WERI-Rb-1 (cell line): ENCODE results near the gene CHRNB2.

ENCODE experiments used
- DNase-seq: peaks from one replicate; pipeline ENCODE4 v3.0.0-alpha.2; 2020
- H3K27ac ChIP-seq: fragments of 250-450 bp; sonication (Bioruptor Pico); 2 replicates; pipeline ENCODE4 v1.5.1; 2020; ENCODE audit warnings: mild to moderate bottlenecking, moderate library complexity
- H3K27me3 ChIP-seq: fragments of 250-450 bp; sonication (Bioruptor Pico); 2 replicates; pipeline ENCODE4 v1.5.1; 2021; ENCODE audit warnings: mild to moderate bottlenecking, low read depth, moderate library complexity; ENCODE audit not compliant: insufficient read depth, severe bottlenecking
- H3K36me3 ChIP-seq: fragments of 250-450 bp; sonication (Bioruptor Pico); 2 replicates; pipeline ENCODE4 v1.5.1; 2020; ENCODE audit warnings: mild to moderate bottlenecking, moderate library complexity
- H3K4me3 ChIP-seq: 2 replicates; pipeline ENCODE4 v1.5.1; 2011; ENCODE audit warnings: low read depth, mild to moderate bottlenecking, control low read depth, low read length
- H3K9me3 ChIP-seq: fragments of 250-450 bp; sonication (Bioruptor Pico); 2 replicates; pipeline ENCODE4 v1.5.1; 2021; ENCODE audit warnings: mild to moderate bottlenecking, moderate library complexity; ENCODE audit not compliant: severe bottlenecking
- TF ChIP-seq, protein P1 (sequence below): IDR thresholded peaks from 2 replicates; pipeline ENCODE4 v1.5.1; 2011; ENCODE audit warnings: low read depth, mild to moderate bottlenecking, control low read depth, inconsistent platforms, low read length

Gene CHRNB2

DNA sequence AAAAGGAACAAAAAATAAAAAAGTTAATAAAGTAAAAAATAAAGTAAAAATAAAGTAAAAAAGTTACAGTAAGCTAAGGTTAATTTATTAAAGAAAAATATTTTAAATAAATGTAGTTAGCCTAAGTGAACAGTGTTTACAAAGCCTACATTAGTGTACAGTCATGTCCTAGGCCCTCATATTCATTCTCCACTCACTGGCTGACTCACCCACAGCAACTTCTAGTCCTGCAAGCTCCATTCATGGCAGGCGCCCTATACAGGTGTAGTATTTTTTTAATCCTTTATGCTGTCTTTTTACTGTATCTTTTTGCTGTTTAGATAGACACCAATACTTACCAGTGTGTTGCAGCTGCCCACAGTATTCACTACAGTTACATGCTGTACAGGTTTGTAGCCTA, 28.0 kb downstream of the CHRNB2 start:
- H3K27me3 ChIP-seq = no peaks in the 10 kb centered on the region
- H3K9me3 ChIP-seq = no peaks in the 10 kb centered on the region
- TF ChIP-seq, protein P1, sequence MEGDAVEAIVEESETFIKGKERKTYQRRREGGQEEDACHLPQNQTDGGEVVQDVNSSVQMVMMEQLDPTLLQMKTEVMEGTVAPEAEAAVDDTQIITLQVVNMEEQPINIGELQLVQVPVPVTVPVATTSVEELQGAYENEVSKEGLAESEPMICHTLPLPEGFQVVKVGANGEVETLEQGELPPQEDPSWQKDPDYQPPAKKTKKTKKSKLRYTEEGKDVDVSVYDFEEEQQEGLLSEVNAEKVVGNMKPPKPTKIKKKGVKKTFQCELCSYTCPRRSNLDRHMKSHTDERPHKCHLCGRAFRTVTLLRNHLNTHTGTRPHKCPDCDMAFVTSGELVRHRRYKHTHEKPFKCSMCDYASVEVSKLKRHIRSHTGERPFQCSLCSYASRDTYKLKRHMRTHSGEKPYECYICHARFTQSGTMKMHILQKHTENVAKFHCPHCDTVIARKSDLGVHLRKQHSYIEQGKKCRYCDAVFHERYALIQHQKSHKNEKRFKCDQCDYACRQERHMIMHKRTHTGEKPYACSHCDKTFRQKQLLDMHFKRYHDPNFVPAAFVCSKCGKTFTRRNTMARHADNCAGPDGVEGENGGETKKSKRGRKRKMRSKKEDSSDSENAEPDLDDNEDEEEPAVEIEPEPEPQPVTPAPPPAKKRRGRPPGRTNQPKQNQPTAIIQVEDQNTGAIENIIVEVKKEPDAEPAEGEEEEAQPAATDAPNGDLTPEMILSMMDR = no peak
- H3K4me3 ChIP-seq = no peak overlapping the region
- no peak overlapping the region for H3K27ac ChIP-seq
- DNase-seq = no peak
- peaks cover 97% of the 10 kb centered on the region for H3K36me3 ChIP-seq

DNA sequence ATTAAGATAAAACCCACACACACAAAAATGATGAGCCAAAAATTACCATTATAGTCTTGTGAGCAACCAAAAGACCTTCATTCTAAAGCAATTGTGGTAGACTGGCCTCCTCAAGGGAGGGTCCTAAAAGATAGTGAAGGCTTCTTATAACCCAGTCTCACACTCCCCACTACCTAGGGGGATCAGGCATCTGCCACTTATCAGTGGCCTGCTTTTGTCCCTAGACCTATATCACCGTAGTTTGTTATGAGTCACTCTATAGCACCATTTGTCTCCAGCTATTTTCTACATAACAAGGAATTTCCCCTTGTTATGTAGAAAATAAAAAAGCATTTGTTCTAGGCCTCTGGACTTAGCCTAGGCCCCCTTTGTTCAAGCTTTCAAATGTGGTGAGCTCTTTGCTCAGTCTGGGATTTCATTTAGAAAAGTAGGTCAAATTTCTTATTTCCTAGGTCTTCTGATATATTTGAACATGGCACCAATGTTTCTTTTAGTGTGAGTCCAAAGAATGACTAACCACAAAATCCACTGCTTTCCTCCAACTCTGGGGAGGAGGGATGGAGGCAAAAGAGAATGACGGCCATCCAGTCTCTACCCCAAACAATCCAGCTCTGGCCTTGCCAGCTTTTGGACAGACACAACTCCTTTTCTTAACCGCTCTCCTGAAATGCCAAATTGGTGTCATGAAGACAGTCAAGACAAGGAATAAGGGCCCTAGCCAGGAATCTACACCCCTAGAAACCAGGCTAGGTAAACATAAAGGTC, 31.5 kb downstream of the CHRNB2 start:
- TF ChIP-seq, protein P1 = no peak
- Histone ChIP-seq H3K9me3 (no peaks in the 10 kb centered on the region), H3K27me3 (no peaks in the 10 kb centered on the region), H3K36me3 (peaks cover 92% of the 10 kb centered on the region), H3K4me3 (no peak overlapping the region), H3K27ac (peak overlapping the region; percentile 59)
- no peak for DNase-seq

DNA sequence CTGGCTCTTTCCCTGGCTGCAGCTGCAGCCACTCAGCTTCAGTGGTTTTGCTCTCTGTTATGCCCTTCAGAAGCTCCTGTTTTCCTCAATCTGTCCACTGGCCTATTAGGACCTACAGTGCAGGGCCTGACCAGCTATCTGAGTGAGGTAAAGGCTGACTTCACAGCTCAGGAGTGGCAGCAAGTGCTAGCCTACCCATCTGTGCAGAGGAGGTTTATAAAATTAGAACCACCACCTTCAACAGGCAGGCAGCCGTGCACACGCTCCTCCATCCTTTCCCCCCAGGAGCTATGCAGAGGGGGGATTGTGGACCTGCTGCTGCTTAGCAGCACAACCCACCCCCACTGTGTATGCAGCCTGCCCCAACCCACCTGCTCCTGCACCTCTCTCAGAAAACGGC, 32.1 kb downstream of the CHRNB2 start:
- no peaks in the 10 kb centered on the region for H3K27me3 ChIP-seq
- H3K9me3 ChIP-seq = no peaks in the 10 kb centered on the region
- peak; percentile 84 for DNase-seq
- peak overlapping the region; percentile 59 for H3K27ac ChIP-seq
- no peak overlapping the region for H3K4me3 ChIP-seq
- peaks cover 87% of the 10 kb centered on the region for H3K36me3 ChIP-seq
- TF ChIP-seq, protein P1 = no peak

DNA sequence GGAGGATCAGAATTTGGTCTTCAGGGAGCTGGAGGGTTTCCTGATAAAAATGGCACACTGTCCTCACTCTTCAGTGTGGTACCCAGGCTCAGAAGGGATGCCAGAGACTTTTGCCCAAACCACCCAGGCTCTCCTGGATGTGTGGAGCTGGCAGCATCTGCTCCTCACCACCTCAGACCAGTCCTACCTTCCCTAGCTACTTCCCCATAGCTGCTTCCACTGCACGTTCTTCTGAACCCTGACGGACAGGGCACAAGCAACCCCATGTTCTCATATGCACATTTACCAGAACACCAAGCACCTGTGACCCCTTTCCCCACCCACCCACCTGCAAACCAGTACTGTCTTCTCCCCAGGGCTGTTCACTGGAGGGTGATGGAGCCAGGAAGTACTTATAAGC, 35.7 kb downstream of the CHRNB2 start:
- H3K36me3 ChIP-seq = peaks cover 67% of the 10 kb centered on the region
- TF ChIP-seq, protein P1 = no peak
- no peak overlapping the region for H3K27ac ChIP-seq
- no peaks in the 10 kb centered on the region for H3K9me3 ChIP-seq
- DNase-seq = no peak
- H3K4me3 ChIP-seq = no peak overlapping the region
- H3K27me3 ChIP-seq = no peaks in the 10 kb centered on the region

DNA sequence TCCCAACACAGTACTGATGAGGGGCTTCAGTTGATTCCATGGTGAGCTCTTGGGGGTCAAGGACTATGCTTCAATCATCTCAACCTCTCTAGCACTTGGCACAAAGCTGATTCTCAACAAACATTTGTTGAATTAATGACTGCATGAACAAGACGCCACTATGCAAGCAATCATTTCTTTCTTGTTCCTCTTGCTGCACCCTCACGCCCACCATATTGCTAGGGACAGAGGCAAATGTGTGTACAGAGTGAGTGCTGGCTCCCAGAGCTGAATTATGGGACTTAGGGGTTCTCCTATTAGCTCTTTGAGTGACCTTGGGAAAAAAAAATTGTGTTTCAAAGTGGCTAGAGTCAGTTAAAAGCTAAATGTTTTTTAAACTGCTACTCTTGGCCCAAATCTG, 38.0 kb downstream of the CHRNB2 start:
- Histone ChIP-seq H3K4me3 (no peak overlapping the region), H3K9me3 (no peaks in the 10 kb centered on the region), H3K27me3 (no peaks in the 10 kb centered on the region), H3K27ac (no peak overlapping the region), H3K36me3 (peaks cover 46% of the 10 kb centered on the region)
- no peak for DNase-seq
- TF ChIP-seq, protein P1 = no peak
